Left ventricle myocardium superior (tissue), 1 donor: ENCODE data around the gene NLRP1. TPM values are rescaled to one million over a fixed set of nuclear protein-coding genes. Genes with fewer than 3 reads are reported as not detected.

Experiments
- total RNA-seq: library from RNA; stranded (reverse); fragmentation: NEBNext Ultra II Directional; extraction: Animal tissue kit (Norgen Biotek cat#: 25700); gene quantifications from one replicate; pipeline ENCODE4 v1.2.1, GENCODE V29; 2021
- donor health status: DM: no; HTN: yes; CAD: no; lungs with severe emphysema.

Gene NLRP1
- total RNA-seq, 1 donor from 2014 or later, result 8.4 TPM

Other genes with a start within 250 kb of the NLRP1 start
- 34.9 TPM for gene NUP88, start 164.8 kb downstream of the NLRP1 start, total RNA-seq
- 26.5 TPM for gene RPAIN, start 164.3 kb downstream of the NLRP1 start, total RNA-seq
- 127 TPM for gene C1QBP, start 145.4 kb downstream of the NLRP1 start, total RNA-seq
- gene DHX33, start 115.5 kb downstream of the NLRP1 start, total RNA-seq, result 5.1 TPM
- gene DERL2, start 98.3 kb downstream of the NLRP1 start, total RNA-seq, result 27.0 TPM
- gene MIS12, start 97.9 kb downstream of the NLRP1 start, total RNA-seq, result 13.2 TPM